GM06990 (cell line): ENCODE results near the gene KIFBP.
A peak's percentile ranks its signal among the peaks of the same experiment; 100 is the strongest.

Source experiments
- DNase-seq: peaks from one replicate; pipeline ENCODE4 v3.0.0-alpha.2; 2011; ENCODE audit not compliant: insufficient read length; ENCODE audit errors: extremely low read depth
- H3K27me3 ChIP-seq: replicated peaks from 2 replicates; pipeline ENCODE4 v1.6.0; 2011; ENCODE audit warnings: low read length; ENCODE audit not compliant: control insufficient read depth, insufficient read depth
- H3K36me3 ChIP-seq: 2 replicates; pipeline ENCODE4 v1.5.1; 2011; ENCODE audit warnings: low read length; ENCODE audit not compliant: control insufficient read depth, insufficient read depth
- H3K4me3 ChIP-seq: replicated peaks from 2 replicates; pipeline ENCODE4 v1.5.1; 2011; ENCODE audit warnings: low read depth, mild to moderate bottlenecking, control low read depth, low read length
- TF ChIP-seq, protein P1 (sequence below): IDR thresholded peaks from 2 replicates; pipeline ENCODE4 v1.5.1; 2011; ENCODE audit warnings: low read length, control low read depth, mild to moderate bottlenecking, inconsistent platforms; ENCODE audit not compliant: insufficient read depth, poor library complexity, severe bottlenecking

The KIFBP gene

DNA sequence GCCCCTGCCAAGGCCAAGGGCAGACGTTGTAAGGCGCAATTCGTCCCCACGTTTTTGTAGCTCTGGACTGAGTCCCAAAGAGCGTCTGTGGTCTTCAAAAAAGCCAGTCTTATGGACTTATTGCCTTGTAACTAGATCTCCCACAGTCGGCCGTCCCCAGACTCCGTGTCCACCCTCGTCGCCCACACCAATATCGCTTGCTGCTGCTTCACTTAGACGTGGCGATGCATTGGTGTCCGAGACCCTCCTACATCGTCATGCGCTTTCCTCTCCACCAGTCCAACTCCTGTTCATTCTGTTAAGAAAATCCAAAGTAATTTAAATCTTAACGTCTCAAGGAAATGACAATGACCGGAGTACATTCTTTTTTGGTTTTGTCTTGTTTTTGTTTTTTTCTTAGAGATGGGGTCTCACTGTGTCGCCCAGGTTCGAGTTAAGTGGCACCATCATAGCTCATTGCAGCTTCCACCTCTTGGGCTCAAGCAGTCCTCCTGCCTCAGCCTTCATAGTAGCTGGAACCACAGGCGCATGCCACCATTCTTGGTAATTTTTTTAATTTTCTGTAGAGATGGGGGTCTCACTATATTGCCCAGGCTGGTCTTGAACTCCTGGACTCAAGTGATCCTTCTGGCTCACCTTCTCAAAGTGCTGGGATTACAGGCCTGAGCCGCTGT lies 851 bp downstream of the KIFBP start:
- TF ChIP-seq, protein P1, sequence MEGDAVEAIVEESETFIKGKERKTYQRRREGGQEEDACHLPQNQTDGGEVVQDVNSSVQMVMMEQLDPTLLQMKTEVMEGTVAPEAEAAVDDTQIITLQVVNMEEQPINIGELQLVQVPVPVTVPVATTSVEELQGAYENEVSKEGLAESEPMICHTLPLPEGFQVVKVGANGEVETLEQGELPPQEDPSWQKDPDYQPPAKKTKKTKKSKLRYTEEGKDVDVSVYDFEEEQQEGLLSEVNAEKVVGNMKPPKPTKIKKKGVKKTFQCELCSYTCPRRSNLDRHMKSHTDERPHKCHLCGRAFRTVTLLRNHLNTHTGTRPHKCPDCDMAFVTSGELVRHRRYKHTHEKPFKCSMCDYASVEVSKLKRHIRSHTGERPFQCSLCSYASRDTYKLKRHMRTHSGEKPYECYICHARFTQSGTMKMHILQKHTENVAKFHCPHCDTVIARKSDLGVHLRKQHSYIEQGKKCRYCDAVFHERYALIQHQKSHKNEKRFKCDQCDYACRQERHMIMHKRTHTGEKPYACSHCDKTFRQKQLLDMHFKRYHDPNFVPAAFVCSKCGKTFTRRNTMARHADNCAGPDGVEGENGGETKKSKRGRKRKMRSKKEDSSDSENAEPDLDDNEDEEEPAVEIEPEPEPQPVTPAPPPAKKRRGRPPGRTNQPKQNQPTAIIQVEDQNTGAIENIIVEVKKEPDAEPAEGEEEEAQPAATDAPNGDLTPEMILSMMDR: no peak
- no peak for DNase-seq
- H3K4me3 ChIP-seq: peak overlapping the region; percentile 83

DNA sequence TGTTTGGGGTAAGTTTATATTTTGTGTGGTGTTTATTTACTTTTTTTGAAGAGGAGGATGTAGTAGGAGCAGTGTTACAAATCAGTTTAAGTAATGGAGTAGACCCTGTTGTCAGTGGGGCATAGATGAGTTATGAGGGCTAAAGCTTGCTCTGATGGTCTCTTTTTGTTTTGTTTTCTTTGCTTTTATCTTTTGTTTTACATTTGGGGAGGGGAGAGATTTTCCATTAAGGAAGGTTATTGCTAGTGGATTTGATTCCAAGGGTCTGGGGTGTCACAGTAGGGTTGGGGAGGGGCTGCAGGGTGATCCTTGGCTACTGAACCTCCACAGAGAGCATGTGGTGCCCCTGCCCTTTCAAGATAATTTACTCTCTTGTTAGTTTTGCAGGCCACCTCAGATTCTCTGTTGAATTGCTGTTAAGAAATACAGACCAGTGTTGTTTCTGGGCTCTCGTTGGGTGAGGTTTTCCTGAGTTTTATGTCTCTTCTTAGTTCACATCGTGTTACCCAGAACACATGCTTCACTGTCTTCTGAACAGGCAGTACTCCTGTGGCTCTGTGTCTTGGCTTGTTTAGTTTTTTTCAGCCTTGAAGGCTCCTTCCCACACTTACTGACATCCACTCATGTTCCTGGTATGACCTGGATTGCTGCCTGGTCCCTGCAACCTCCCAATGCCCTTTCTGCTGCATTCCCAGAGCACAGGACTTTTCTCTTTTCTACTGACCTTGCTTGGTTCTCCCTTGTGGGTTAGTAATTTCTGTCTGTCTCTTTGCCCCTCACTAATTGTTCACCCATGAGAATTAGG lies 4.2 kb downstream of the KIFBP start:
- H3K36me3 ChIP-seq: no peaks in the 10 kb centered on the region
- no peaks in the 10 kb centered on the region for H3K27me3 ChIP-seq
- H3K4me3 ChIP-seq: no peak overlapping the region
- DNase-seq: no peak
- TF ChIP-seq, protein P1: no peak

More for the DNA sequence above, 851 bp downstream of the KIFBP start:
- Histone ChIP-seq H3K36me3 (no peaks in the 10 kb centered on the region; the same call in 1 of the 2 replicates), H3K27me3 (no peaks in the 10 kb centered on the region)

DNA sequence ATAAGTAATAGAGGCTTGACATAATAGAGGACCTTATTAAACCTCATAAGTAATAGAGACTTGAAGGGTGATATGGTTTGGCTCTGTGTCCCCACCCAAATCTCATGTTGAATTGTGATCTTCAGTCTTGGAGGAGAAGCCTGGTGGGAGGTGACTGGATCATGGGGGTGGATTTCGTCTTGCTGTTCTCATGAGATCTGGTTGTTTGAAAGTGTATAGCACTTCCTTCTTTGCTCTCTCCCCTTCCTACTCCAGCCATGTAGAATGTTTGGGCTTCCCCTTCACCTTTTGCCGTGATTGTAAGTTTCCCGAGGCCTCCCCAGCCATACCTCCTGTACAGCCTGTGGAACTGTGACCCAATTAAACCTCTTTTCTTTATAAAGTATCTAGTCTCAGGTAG lies 8.6 kb downstream of the KIFBP start:
- H3K27me3 ChIP-seq: no peaks in the 10 kb centered on the region
- no peak for DNase-seq
- H3K36me3 ChIP-seq: no peaks in the 10 kb centered on the region; the same call in 1 of the 2 replicates
- no peak overlapping the region; the same call in 1 of the 2 replicates for H3K4me3 ChIP-seq
- TF ChIP-seq, protein P1: no peak

DNA sequence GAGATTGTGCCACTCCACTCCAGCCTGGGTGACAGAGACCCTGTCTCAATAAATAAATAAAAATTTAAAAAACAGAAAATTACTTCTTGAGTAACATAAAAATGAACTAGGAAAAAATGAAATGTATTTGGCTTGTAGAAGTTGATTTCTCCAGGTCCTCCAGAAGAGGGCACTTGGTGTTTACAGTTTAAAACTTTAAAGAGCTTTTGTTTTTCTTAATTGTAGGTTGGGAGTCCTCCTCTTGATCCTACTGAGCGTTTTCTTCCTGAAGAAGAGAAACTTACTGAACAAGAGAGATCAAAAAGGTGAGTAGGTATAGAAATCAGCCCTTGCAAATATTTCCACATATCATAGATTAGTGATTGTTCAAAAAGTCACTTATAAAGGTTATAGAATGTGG lies 16.2 kb downstream of the KIFBP start:
- H3K36me3 ChIP-seq: no peaks in the 10 kb centered on the region; the same call in 1 of the 2 replicates

DNA sequence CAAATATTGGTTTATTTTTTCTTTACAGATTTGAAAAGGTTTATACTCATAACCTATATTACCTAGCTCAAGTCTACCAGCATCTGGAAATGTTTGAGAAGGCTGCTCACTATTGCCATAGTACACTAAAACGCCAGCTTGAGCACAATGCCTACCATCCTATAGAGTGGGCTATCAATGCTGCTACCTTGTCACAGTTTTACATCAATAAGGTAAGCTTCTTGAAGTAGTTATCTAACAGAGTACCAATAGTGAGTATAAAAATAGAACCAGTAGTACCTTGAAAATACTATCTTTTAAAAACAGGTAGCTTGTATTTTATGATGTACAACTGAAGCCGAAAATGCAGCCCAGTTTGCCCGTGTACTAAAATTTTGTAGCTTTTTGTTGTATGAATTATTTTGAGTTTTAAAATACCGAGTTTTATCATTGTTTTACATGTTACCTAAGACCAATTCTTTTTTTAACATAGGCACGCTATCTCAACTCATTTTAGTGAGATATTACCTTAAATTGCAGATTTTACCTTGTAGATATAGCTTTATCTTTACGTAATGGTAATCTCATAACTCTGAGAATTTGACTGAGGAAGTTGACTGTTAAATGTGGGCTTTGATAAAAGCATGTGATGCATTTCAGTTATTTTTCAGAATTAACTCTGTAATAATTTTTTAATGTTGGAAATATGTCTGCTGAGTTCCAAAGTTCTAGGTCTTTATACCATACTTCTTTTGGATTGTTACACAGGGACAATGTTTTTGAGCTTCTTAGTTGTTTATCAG lies 17.3 kb downstream of the KIFBP start:
- Histone ChIP-seq H3K4me3 (no peak overlapping the region), H3K36me3 (no peaks in the 10 kb centered on the region; the same call in 1 of the 2 replicates), H3K27me3 (no peaks in the 10 kb centered on the region)
- TF ChIP-seq, protein P1: no peak
- DNase-seq: no peak

More for the DNA sequence above, 16.2 kb downstream of the KIFBP start:
- H3K27me3 ChIP-seq: no peaks in the 10 kb centered on the region
- TF ChIP-seq, protein P1: peak; percentile 52
- DNase-seq: no peak
- H3K4me3 ChIP-seq: no peak overlapping the region
